ENCODE results near the gene C9orf57. TPM values are rescaled to one million over a fixed set of nuclear protein-coding genes. Genes with fewer than 3 reads are reported as not detected.

The C9orf57 gene
- total and polyA plus RNA-seq, 2 donors = 0.11 TPM; not detected in 1

- DNase-seq (ENCODE audit: low read depth in 6 of 9, low spot score in 9 of 9) = no peak
- no peak overlapping the region for H3K27ac ChIP-seq (ENCODE audit: low read depth in 1 of 2, low read length in 1 of 2)
- WGBS = 97% methylated on average over 5 of the region's 5 CpGs
- no peaks in the 10 kb centered on the region for H3K36me3 ChIP-seq (ENCODE audit: control insufficient read depth in 2 of 2, insufficient read depth in 2 of 2, low read length in 1 of 2)
- H3K4me1 ChIP-seq (ENCODE audit: control insufficient read depth in 2 of 2, insufficient read depth in 2 of 2, low read length in 2 of 2) = no peaks in the 10 kb centered on the region
- no peak overlapping the region for H3K4me3 ChIP-seq (ENCODE audit: low read length in 2 of 2)
- no peaks in the 10 kb centered on the region for H3K27me3 ChIP-seq (ENCODE audit: control insufficient read depth in 2 of 2, insufficient read depth in 1 of 2, low read length in 1 of 2)
- H3K9me3 ChIP-seq (ENCODE audit: control insufficient read depth in 2 of 2, insufficient read depth in 1 of 2, low read length in 1 of 2) = no peaks in the 10 kb centered on the region
Measured at GRCh38 chr9:72006501-72006900, 53.9 kb downstream of the C9orf57 start.

- no peak overlapping the region for H3K4me3 ChIP-seq (ENCODE audit: low read length in 2 of 2)
- H3K9me3 ChIP-seq (ENCODE audit: control insufficient read depth in 2 of 2, insufficient read depth in 1 of 2, low read length in 1 of 2) = no peaks in the 10 kb centered on the region
- H3K4me1 ChIP-seq (ENCODE audit: control insufficient read depth in 2 of 2, insufficient read depth in 2 of 2, low read length in 2 of 2) = no peaks in the 10 kb centered on the region
- H3K27me3 ChIP-seq (ENCODE audit: control insufficient read depth in 2 of 2, insufficient read depth in 1 of 2, low read length in 1 of 2) = no peaks in the 10 kb centered on the region
- H3K27ac ChIP-seq (ENCODE audit: low read depth in 1 of 2, low read length in 1 of 2) = no peak overlapping the region
- DNase-seq (ENCODE audit: low read depth in 6 of 9, low spot score in 9 of 9) = no peak
- no peaks in the 10 kb centered on the region for H3K36me3 ChIP-seq (ENCODE audit: control insufficient read depth in 2 of 2, insufficient read depth in 2 of 2, low read length in 1 of 2)
Measured at GRCh38 chr9:72005451-72005850, 55.0 kb downstream of the C9orf57 start.

Other genes with a start within 250 kb of the C9orf57 start
- gene ABHD17B, start 149.4 kb downstream of the C9orf57 start, total RNA-seq = 53.1 TPM
- 23.3 TPM for gene ABHD17B, start 149.4 kb downstream of the C9orf57 start, polyA plus RNA-seq
- 12.0 TPM for gene C9orf85, start 149.0 kb downstream of the C9orf57 start, total RNA-seq
- 18.8 TPM for gene C9orf85, start 149.0 kb downstream of the C9orf57 start, polyA plus RNA-seq
- gene GDA, start 88.8 kb upstream of the C9orf57 start, total RNA-seq = 0.76 TPM
- 3.9 TPM for gene GDA, start 88.8 kb upstream of the C9orf57 start, polyA plus RNA-seq

All from thymus (tissue), 11 donors.